ENCODE results near the gene RNF213.

The RNF213 gene

DNA sequence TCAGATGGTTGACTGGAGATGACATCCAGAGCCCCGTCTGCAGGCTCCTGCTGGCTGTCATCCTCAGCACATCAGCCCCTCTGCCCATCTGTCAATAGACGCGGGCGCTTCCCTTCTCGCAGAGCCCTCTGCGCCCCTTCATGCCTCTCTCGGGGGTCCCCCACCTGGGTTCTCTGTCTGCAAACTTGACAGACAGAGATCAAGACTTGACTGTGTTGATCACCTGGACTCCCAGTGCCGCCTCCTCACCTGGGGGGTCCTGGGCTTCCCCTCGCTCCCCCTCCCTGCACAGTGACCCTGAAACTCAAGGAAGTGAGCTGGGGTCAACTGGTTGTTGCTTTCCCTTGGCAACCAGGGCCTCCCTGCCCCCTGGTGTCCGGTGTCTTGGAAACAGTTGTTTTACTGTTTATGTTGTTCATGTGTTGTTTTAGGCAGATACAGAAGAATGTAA, 31.9 kb downstream of the RNF213 start:
- Histone ChIP-seq H3K9ac (ENCODE audit: low read length) (no peak overlapping the region), H3K4me2 (ENCODE audit: low read depth, low read length, poor library complexity, severe bottlenecking) (no peak overlapping the region), H2AFZ (ENCODE audit: low read depth, low read length, severe bottlenecking) (no peak overlapping the region), H3K27me3 (ENCODE audit: low read length) (no peaks in the 10 kb centered on the region), H3K27ac (ENCODE audit: low read depth, low read length) (no peak overlapping the region), H3K79me2 (ENCODE audit: insufficient read depth, low read length) (no peaks in the 10 kb centered on the region), H3K9me3 (ENCODE audit: insufficient read depth, low read length) (no peaks in the 10 kb centered on the region), H3K36me3 (ENCODE audit: low read length) (no peaks in the 10 kb centered on the region), H4K20me1 (ENCODE audit: low read depth, low read length) (no peaks in the 10 kb centered on the region), H3K4me3 (ENCODE audit: insufficient read depth, low read length, poor library complexity, severe bottlenecking) (no peak overlapping the region), H3K9me2 (replicated peaks; ENCODE audit: insufficient read depth, low read length) (no peaks in the 10 kb centered on the region), H3F3A (ENCODE audit: insufficient read depth) (no peaks in the 10 kb centered on the region)
- no peak for TF ChIP-seq EZH2phosphoT487 (conservative IDR thresholded peaks at IDR 0.05; ENCODE audit: low read length)
- TF ChIP-seq, protein P1, sequence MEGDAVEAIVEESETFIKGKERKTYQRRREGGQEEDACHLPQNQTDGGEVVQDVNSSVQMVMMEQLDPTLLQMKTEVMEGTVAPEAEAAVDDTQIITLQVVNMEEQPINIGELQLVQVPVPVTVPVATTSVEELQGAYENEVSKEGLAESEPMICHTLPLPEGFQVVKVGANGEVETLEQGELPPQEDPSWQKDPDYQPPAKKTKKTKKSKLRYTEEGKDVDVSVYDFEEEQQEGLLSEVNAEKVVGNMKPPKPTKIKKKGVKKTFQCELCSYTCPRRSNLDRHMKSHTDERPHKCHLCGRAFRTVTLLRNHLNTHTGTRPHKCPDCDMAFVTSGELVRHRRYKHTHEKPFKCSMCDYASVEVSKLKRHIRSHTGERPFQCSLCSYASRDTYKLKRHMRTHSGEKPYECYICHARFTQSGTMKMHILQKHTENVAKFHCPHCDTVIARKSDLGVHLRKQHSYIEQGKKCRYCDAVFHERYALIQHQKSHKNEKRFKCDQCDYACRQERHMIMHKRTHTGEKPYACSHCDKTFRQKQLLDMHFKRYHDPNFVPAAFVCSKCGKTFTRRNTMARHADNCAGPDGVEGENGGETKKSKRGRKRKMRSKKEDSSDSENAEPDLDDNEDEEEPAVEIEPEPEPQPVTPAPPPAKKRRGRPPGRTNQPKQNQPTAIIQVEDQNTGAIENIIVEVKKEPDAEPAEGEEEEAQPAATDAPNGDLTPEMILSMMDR (IDR thresholded peaks at IDR 0.05; ENCODE audit: insufficient read depth, low read length, poor library complexity, severe bottlenecking) = no peak

DNA sequence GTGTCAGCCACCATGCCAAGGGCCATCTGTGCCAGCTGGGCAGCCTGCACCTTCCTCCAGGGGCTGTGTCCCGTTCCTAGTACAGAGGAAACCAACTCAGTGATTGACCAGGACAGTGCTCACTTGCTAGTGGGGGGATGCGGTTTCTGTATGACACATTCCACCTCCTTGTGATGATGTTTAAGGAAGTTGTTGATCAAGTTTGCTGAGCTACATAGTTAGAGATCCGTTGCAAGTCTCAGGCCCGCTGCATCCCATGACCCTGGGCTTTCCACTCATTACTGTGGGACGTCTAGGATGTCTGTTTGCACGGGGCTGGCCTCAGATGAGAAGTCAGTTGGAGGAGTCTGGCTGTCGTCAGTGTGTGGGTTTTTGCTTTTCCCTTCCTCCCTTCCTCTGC, 33.6 kb downstream of the RNF213 start:
- Histone ChIP-seq H3K9me3 (ENCODE audit: insufficient read depth, low read length) (no peaks in the 10 kb centered on the region), H3K36me3 (ENCODE audit: low read length) (no peaks in the 10 kb centered on the region), H3K9me2 (replicated peaks; ENCODE audit: insufficient read depth, low read length) (no peaks in the 10 kb centered on the region), H3F3A (ENCODE audit: insufficient read depth) (no peaks in the 10 kb centered on the region), H3K4me3 (ENCODE audit: insufficient read depth, low read length, poor library complexity, severe bottlenecking) (no peak overlapping the region), H3K79me2 (ENCODE audit: insufficient read depth, low read length) (no peaks in the 10 kb centered on the region), H3K27ac (ENCODE audit: low read depth, low read length) (no peak overlapping the region), H4K20me1 (ENCODE audit: low read depth, low read length) (no peaks in the 10 kb centered on the region), H3K4me2 (ENCODE audit: low read depth, low read length, poor library complexity, severe bottlenecking) (no peak overlapping the region), H3K9ac (ENCODE audit: low read length) (no peak overlapping the region), H2AFZ (ENCODE audit: low read depth, low read length, severe bottlenecking) (no peak overlapping the region), H3K27me3 (ENCODE audit: low read length) (no peaks in the 10 kb centered on the region)
- no peak for TF ChIP-seq EZH2phosphoT487 (conservative IDR thresholded peaks at IDR 0.05; ENCODE audit: low read length)
- TF ChIP-seq, protein P1 (IDR thresholded peaks at IDR 0.05; ENCODE audit: insufficient read depth, low read length, poor library complexity, severe bottlenecking) = no peak

DNA sequence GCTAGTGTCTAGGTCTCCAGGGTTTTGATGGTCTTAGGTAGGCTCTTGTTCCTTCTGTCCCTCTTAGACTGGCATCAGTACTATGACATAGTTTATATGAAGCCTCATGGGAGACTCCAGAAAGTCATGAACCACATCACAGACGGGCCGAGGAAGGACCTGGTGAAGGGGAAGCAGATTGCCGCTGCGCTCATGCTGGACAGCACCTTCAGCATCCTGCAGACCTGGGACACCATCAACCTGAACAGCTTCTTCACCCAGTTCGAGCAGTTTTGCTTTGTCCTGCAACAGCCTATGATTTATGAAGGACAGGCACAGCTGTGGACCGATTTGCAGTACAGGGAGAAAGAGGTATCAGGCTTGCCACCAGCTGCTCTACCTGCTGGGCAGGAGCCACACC, 34.0 kb downstream of the RNF213 start:
- H3F3A ChIP-seq (ENCODE audit: insufficient read depth) = no peaks in the 10 kb centered on the region
- no peaks in the 10 kb centered on the region for H3K36me3 ChIP-seq (ENCODE audit: low read length)
- H3K4me2 ChIP-seq (ENCODE audit: low read depth, low read length, poor library complexity, severe bottlenecking) = no peak overlapping the region
- no peak overlapping the region for H3K4me3 ChIP-seq (ENCODE audit: insufficient read depth, low read length, poor library complexity, severe bottlenecking)
- H3K9me2 ChIP-seq (replicated peaks; ENCODE audit: insufficient read depth, low read length) = no peaks in the 10 kb centered on the region
- no peak overlapping the region for H3K9ac ChIP-seq (ENCODE audit: low read length)
- no peaks in the 10 kb centered on the region for H3K9me3 ChIP-seq (ENCODE audit: insufficient read depth, low read length)
- no peaks in the 10 kb centered on the region for H3K79me2 ChIP-seq (ENCODE audit: insufficient read depth, low read length)
- no peak overlapping the region for H2AFZ ChIP-seq (ENCODE audit: low read depth, low read length, severe bottlenecking)
- no peaks in the 10 kb centered on the region for H3K27me3 ChIP-seq (ENCODE audit: low read length)
- no peak for TF ChIP-seq EZH2phosphoT487 (conservative IDR thresholded peaks at IDR 0.05; ENCODE audit: low read length)
- TF ChIP-seq, protein P1 (IDR thresholded peaks at IDR 0.05; ENCODE audit: insufficient read depth, low read length, poor library complexity, severe bottlenecking) = no peak
- no peaks in the 10 kb centered on the region for H4K20me1 ChIP-seq (ENCODE audit: low read depth, low read length)
- H3K27ac ChIP-seq (ENCODE audit: low read depth, low read length) = no peak overlapping the region

All from SU-DHL-6 (cell line).